Activated T-cell treated with anti-CD3 and anti-CD28 coated beads for 48 hours (primary cell): ENCODE data around the gene STH.

Experiments used
- DNase-seq: peaks from one replicate; pipeline ENCODE4 v3.0.0-alpha.2; 2020; ENCODE audit warnings: low read depth

STH gene

GRCh38 chr17:45985447-45985846 is 13.6 kb upstream of the STH start:
- no peak for DNase-seq

- no peak for DNase-seq
Measured at GRCh38 chr17:45986056-45986455, 13.0 kb upstream of the STH start.

GRCh38 chr17:45987706-45988105 is 11.3 kb upstream of the STH start:
- DNase-seq: no peak

DNA sequence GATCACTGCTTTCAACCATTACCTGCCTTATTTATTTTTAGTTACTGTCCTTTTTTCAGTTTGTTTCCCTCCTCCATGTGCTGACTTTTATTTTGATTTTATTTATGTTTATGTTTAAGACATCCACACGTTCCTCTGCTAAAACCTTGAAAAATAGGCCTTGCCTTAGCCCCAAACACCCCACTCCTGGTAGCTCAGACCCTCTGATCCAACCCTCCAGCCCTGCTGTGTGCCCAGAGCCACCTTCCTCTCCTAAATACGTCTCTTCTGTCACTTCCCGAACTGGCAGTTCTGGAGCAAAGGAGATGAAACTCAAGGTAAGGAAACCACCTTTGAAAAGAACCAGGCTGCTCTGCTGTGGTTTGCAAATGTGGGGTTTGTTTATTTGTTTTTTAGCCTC is 9.3 kb upstream of the STH start:
- DNase-seq: no peak

- no peak for DNase-seq
Measured at GRCh38 chr17:45990886-45991285, 8.2 kb upstream of the STH start.

- no peak for DNase-seq
Measured at GRCh38 chr17:45991341-45991740, 7.7 kb upstream of the STH start.

DNA sequence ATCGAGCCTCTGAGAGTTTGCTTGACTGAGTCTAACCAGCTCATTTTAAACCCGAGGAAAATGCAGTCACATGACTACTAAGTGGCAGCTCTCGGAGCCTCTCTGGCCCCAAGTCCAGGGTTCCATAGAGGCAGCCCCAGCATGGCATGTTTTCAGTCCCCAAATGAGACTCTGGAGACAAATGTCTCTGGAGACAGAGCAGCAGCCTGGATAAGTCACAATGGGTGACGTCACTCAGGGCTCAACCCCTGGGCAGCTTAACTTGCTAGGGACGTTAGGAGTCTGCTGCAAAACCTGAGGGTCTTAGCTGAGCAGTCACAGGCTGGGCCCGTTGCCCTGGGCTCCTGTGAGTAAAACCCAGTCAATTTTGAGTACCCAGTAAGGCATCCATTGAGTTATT is 6.9 kb upstream of the STH start:
- DNase-seq: no peak

GRCh38 chr17:45992904-45993303 is 6.1 kb upstream of the STH start:
- no peak for DNase-seq

DNA sequence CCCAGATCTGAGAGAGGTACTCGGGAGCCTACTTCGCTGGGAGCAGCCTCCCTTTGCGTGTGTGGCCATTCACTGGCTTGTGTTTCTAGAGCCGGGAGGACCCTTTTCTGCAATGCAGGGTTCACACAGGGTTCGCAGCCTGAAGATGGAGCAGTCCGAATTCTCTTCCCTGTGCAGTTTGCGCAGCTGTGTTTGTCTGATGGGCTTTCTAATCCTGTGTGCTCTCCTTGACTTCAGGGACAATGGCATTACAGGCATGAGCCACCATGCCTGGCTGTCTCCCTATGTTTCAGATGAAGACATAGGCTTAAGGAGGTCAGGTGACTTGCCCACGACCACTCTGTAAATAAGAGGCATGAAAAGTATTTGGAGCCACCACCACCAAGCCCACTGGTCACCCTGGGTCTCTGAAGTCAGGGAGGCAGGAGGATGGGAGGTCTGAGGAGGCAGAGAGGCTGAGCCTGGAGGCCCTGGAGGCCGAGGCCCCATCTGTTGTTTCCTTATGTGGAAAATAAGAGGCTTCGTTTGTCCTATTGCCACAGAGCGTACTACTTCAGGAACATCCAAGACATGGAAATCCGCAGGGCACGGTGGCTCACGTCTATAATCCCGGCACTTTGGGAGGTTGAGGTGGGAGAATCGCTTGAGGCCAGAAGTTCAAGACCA is 5.0 kb upstream of the STH start:
- no peak for DNase-seq

DNA sequence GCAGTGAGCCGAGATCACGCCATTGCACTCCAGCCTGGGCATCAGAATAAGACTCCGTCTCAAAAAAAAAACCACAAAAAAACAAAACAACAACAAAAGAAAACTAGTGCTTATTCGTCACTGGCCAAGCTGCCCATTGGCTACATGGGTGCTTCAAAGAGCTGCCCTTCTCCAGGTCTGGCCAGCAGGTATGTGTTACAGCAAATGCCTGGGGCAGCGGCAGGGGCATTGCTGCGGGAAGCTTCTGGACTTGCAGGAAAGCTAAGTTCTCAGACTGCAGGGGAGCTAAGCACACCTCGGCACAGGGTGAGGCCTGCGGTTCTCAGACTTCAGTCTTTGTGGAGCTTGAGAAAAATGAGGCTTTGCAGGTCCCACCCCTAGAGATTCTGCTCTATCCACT is 4.1 kb upstream of the STH start:
- no peak for DNase-seq

DNA sequence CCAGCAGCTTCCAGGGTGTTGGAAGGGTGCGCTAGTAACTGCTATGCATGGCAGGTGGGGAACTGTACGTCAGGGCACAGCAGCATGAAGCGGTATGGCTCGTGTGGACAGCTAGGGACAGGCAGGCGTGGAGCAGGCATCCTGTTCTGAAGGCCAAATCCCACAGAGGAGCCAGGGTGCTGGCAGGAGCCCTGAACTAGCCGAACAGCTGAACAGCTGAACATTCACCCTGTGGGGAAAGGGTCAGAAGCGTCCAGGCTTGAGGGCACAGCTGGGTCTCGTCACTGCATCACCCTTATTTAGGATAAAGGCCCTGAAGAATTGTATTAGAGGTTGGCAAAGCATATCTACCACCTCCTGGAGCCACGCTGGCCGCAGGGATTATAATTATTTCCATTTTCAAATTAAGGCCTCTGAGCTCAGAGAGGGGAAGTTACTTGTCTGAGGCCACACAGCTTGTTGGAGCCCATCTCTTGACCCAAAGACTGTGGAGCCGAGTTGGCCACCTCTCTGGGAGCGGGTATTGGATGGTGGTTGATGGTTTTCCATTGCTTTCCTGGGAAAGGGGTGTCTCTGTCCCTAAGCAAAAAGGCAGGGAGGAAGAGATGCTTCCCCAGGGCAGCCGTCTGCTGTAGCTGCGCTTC is 3.3 kb upstream of the STH start:
- no peak for DNase-seq

DNA sequence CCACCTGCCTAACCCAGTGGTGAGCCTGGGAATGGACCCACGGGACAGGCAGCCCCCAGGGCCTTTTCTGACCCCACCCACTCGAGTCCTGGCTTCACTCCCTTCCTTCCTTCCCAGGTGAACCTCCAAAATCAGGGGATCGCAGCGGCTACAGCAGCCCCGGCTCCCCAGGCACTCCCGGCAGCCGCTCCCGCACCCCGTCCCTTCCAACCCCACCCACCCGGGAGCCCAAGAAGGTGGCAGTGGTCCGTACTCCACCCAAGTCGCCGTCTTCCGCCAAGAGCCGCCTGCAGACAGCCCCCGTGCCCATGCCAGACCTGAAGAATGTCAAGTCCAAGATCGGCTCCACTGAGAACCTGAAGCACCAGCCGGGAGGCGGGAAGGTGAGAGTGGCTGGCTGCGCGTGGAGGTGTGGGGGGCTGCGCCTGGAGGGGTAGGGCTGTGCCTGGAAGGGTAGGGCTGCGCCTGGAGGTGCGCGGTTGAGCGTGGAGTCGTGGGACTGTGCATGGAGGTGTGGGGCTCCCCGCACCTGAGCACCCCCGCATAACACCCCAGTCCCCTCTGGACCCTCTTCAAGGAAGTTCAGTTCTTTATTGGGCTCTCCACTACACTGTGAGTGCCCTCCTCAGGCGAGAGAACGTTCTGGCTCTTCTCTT is 2.6 kb upstream of the STH start:
- no peak for DNase-seq

- DNase-seq: no peak
Measured at GRCh38 chr17:45997166-45997565, 1.9 kb upstream of the STH start.

DNA sequence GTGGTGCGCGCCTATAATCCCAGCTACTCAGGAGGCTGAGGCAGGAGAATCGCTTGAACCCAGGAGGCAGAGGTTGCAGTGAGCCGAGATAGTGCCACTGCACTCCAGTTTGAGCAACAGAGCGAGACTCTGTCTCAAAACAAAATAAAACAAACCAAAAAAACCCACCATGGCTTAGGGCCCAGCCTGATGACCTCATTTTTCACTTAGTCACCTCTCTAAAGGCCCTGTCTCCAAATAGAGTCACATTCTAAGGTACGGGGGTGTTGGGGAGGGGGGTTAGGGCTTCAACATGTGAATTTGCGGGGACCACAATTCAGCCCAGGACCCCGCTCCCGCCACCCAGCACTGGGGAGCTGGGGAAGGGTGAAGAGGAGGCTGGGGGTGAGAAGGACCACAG is 1.4 kb upstream of the STH start:
- no peak for DNase-seq

GRCh38 chr17:45999900-46000290 is 845 bp downstream of the STH start:
- DNase-seq: no peak

DNA sequence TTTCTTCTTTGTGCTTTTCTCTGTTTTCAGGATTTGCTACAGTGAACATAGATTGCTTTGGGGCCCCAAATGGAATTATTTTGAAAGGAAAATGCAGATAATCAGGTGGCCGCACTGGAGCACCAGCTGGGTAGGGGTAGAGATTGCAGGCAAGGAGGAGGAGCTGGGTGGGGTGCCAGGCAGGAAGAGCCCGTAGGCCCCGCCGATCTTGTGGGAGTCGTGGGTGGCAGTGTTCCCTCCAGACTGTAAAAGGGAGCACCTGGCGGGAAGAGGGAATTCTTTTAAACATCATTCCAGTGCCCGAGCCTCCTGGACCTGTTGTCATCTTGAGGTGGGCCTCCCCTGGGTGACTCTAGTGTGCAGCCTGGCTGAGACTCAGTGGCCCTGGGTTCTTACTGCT is 1.2 kb downstream of the STH start:
- DNase-seq: no peak

GRCh38 chr17:46000757-46001156 is 1.7 kb downstream of the STH start:
- no peak for DNase-seq

- no peak for DNase-seq
Measured at GRCh38 chr17:46001390-46002310, 2.6 kb downstream of the STH start.

DNA sequence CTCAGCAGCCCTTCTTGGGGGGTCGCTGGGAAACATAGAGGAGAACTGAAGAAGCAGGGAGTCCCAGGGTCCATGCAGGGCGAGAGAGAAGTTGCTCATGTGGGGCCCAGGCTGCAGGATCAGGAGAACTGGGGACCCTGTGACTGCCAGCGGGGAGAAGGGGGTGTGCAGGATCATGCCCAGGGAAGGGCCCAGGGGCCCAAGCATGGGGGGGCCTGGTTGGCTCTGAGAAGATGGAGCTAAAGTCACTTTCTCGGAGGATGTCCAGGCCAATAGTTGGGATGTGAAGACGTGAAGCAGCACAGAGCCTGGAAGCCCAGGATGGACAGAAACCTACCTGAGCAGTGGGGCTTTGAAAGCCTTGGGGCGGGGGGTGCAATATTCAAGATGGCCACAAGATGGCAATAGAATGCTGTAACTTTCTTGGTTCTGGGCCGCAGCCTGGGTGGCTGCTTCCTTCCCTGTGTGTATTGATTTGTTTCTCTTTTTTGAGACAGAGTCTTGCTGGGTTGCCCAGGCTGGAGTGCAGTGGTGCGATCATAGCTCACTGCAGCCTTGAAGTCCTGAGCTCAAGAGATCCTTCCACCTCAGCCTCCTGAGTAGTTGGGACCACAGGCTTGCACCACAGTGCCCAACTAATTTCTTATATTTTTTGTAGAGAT is 3.4 kb downstream of the STH start:
- DNase-seq: peak; percentile 59

DNA sequence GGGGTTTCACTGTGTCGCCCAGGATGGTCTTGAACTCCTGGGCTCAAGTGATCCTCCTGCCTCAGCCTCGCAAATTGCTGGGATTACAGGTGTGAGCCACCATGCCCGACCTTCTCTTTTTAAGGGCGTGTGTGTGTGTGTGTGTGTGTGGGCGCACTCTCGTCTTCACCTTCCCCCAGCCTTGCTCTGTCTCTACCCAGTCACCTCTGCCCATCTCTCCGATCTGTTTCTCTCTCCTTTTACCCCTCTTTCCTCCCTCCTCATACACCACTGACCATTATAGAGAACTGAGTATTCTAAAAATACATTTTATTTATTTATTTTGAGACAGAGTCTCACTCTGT is 3.9 kb downstream of the STH start:
- no peak for DNase-seq

DNA sequence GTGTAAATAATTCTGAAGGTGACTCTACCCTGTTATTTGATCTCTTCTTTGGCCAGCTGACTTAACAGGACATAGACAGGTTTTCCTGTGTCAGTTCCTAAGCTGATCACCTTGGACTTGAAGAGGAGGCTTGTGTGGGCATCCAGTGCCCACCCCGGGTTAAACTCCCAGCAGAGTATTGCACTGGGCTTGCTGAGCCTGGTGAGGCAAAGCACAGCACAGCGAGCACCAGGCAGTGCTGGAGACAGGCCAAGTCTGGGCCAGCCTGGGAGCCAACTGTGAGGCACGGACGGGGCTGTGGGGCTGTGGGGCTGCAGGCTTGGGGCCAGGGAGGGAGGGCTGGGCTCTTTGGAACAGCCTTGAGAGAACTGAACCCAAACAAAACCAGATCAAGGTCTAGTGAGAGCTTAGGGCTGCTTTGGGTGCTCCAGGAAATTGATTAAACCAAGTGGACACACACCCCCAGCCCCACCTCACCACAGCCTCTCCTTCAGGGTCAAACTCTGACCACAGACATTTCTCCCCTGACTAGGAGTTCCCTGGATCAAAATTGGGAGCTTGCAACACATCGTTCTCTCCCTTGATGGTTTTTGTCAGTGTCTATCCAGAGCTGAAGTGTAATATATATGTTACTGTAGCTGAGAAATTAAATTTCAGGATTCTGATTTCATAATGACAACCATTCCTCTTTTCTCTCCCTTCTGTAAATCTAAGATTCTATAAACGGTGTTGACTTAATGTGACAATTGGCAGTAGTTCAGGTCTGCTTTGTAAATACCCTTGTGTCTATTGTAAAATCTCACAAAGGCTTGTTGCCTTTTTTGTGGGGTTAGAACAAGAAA is 5.1 kb downstream of the STH start:
- DNase-seq: no peak
